ENCODE measurements around the gene EIF4E2. TPM values are rescaled to one million over a fixed set of nuclear protein-coding genes. Genes with fewer than 3 reads are reported as not detected.
A peak's percentile ranks its signal among the peaks of the same experiment; 100 is the strongest.

The EIF4E2 gene
- total RNA-seq, 1 experiment from 2014 or later, result 97.8 TPM

DNA sequence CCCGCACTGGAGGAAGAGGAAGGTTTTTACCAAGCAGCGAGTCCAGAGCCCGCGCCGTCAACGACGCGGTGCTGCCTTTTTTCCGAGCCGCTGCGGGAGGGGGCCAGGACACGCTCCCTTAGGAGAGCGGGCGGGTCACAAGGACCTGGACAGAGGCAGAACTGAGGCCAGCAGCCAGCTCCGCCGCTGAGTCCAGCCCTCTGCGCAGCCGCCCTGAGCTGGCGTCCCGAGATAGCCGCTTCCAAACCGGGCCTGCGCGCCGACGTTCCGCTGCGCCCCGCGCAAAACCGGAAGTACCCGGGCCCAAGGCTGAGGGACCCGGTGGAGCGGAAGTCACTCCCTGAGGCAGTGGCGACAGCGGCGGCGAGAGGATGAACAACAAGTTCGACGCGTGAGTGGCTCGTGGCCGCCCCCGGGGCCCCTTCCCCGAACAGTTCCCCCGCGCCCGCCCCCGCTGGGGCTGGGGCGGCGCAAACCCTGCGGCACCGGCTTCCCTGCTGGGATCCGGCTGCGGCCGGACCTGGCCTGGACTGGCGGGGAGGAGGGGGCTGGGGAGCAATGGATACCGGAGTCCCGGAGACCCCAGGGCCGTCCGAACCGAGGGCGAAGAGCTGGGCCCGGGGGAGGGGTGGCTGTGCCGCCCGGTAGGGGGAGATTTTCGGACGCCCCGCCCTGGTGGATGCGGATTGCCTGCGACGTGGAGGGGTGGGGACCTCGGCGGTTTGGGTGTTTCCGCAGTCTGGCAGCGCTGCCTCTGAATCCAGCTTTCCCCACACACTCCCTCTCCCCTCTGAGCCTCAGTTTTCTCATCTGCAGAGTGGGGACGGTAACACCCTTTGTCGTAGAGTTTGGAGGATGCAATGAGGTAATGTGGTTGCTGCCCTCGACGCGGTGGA lies at the start of gene EIF4E2, which contains the start of gene TIGD1 (continued):
- TF ChIP-seq, protein P1, sequence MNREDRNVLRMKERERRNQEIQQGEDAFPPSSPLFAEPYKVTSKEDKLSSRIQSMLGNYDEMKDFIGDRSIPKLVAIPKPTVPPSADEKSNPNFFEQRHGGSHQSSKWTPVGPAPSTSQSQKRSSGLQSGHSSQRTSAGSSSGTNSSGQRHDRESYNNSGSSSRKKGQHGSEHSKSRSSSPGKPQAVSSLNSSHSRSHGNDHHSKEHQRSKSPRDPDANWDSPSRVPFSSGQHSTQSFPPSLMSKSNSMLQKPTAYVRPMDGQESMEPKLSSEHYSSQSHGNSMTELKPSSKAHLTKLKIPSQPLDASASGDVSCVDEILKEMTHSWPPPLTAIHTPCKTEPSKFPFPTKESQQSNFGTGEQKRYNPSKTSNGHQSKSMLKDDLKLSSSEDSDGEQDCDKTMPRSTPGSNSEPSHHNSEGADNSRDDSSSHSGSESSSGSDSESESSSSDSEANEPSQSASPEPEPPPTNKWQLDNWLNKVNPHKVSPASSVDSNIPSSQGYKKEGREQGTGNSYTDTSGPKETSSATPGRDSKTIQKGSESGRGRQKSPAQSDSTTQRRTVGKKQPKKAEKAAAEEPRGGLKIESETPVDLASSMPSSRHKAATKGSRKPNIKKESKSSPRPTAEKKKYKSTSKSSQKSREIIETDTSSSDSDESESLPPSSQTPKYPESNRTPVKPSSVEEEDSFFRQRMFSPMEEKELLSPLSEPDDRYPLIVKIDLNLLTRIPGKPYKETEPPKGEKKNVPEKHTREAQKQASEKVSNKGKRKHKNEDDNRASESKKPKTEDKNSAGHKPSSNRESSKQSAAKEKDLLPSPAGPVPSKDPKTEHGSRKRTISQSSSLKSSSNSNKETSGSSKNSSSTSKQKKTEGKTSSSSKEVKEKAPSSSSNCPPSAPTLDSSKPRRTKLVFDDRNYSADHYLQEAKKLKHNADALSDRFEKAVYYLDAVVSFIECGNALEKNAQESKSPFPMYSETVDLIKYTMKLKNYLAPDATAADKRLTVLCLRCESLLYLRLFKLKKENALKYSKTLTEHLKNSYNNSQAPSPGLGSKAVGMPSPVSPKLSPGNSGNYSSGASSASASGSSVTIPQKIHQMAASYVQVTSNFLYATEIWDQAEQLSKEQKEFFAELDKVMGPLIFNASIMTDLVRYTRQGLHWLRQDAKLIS (CRISPR knock-in tag; IDR thresholded peaks at IDR 0.05; ENCODE audit: borderline replicate concordance), result no peak; the same call in 1 of the 2 replicates
- 0 out of 2 replicates have a peak, but pooled peaks have one; percentile 5 for TF ChIP-seq ZNF219 (CRISPR knock-in tag; IDR thresholded peaks at IDR 0.05; ENCODE audit: borderline replicate concordance)
- peak; percentile 46; the same call in 1 of the 2 replicates for TF ChIP-seq ATF1 (CRISPR knock-in tag; IDR thresholded peaks at IDR 0.05)
- peak; percentile 94 for TF ChIP-seq ETV6 (CRISPR knock-in tag; IDR thresholded peaks at IDR 0.05)
- no peak for TF ChIP-seq ZNF396 (CRISPR knock-in tag; IDR thresholded peaks at IDR 0.05; ENCODE audit: borderline replicate concordance)
- TF ChIP-seq NFYB (CRISPR knock-in tag; conservative IDR thresholded peaks at IDR 0.05; ENCODE audit: low read depth), result peak; percentile 49; the same call in 1 of the 2 replicates
- peak; percentile 74; the same call in 1 of the 2 replicates for TF ChIP-seq ZNF138 (CRISPR knock-in tag; conservative IDR thresholded peaks at IDR 0.05)
- TF ChIP-seq, protein P2, sequence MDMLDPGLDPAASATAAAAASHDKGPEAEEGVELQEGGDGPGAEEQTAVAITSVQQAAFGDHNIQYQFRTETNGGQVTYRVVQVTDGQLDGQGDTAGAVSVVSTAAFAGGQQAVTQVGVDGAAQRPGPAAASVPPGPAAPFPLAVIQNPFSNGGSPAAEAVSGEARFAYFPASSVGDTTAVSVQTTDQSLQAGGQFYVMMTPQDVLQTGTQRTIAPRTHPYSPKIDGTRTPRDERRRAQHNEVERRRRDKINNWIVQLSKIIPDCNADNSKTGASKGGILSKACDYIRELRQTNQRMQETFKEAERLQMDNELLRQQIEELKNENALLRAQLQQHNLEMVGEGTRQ (CRISPR knock-in tag; IDR thresholded peaks at IDR 0.05), result peak; percentile 51; the same call in 1 of the 2 replicates
- TF ChIP-seq, protein P3, sequence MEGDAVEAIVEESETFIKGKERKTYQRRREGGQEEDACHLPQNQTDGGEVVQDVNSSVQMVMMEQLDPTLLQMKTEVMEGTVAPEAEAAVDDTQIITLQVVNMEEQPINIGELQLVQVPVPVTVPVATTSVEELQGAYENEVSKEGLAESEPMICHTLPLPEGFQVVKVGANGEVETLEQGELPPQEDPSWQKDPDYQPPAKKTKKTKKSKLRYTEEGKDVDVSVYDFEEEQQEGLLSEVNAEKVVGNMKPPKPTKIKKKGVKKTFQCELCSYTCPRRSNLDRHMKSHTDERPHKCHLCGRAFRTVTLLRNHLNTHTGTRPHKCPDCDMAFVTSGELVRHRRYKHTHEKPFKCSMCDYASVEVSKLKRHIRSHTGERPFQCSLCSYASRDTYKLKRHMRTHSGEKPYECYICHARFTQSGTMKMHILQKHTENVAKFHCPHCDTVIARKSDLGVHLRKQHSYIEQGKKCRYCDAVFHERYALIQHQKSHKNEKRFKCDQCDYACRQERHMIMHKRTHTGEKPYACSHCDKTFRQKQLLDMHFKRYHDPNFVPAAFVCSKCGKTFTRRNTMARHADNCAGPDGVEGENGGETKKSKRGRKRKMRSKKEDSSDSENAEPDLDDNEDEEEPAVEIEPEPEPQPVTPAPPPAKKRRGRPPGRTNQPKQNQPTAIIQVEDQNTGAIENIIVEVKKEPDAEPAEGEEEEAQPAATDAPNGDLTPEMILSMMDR (IDR thresholded peaks at IDR 0.05), result no peak
- TF ChIP-seq SOX15 (CRISPR knock-in tag; IDR thresholded peaks at IDR 0.05), result no peak
- no peak for TF ChIP-seq ZNF121 (CRISPR knock-in tag; IDR thresholded peaks at IDR 0.05)
- TF ChIP-seq, protein P4, sequence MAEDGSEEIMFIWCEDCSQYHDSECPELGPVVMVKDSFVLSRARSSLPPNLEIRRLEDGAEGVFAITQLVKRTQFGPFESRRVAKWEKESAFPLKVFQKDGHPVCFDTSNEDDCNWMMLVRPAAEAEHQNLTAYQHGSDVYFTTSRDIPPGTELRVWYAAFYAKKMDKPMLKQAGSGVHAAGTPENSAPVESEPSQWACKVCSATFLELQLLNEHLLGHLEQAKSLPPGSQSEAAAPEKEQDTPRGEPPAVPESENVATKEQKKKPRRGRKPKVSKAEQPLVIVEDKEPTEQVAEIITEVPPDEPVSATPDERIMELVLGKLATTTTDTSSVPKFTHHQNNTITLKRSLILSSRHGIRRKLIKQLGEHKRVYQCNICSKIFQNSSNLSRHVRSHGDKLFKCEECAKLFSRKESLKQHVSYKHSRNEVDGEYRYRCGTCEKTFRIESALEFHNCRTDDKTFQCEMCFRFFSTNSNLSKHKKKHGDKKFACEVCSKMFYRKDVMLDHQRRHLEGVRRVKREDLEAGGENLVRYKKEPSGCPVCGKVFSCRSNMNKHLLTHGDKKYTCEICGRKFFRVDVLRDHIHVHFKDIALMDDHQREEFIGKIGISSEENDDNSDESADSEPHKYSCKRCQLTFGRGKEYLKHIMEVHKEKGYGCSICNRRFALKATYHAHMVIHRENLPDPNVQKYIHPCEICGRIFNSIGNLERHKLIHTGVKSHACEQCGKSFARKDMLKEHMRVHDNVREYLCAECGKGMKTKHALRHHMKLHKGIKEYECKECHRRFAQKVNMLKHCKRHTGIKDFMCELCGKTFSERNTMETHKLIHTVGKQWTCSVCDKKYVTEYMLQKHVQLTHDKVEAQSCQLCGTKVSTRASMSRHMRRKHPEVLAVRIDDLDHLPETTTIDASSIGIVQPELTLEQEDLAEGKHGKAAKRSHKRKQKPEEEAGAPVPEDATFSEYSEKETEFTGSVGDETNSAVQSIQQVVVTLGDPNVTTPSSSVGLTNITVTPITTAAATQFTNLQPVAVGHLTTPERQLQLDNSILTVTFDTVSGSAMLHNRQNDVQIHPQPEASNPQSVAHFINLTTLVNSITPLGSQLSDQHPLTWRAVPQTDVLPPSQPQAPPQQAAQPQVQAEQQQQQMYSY (CRISPR knock-in tag; IDR thresholded peaks at IDR 0.05), result no peak
- peak; percentile 85 for TF ChIP-seq JUN (CRISPR knock-in tag; IDR thresholded peaks at IDR 0.05)
- TF ChIP-seq, protein P5, sequence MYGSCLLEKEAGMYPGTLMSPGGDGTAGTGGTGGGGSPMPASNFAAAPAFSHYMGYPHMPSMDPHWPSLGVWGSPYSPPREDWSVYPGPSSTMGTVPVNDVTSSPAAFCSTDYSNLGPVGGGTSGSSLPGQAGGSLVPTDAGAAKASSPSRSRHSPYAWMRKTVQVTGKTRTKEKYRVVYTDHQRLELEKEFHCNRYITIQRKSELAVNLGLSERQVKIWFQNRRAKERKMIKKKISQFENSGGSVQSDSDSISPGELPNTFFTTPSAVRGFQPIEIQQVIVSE (CRISPR knock-in tag; IDR thresholded peaks at IDR 0.05; ENCODE audit: borderline replicate concordance), result no peak
- TF ChIP-seq, protein P6, sequence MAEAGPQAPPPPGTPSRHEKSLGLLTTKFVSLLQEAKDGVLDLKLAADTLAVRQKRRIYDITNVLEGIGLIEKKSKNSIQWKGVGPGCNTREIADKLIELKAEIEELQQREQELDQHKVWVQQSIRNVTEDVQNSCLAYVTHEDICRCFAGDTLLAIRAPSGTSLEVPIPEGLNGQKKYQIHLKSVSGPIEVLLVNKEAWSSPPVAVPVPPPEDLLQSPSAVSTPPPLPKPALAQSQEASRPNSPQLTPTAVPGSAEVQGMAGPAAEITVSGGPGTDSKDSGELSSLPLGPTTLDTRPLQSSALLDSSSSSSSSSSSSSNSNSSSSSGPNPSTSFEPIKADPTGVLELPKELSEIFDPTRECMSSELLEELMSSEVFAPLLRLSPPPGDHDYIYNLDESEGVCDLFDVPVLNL (CRISPR knock-in tag; IDR thresholded peaks at IDR 0.05; ENCODE audit: borderline replicate concordance, low read depth), result peak; percentile 16; the same call in 1 of the 2 replicates
- TF ChIP-seq, protein P7, sequence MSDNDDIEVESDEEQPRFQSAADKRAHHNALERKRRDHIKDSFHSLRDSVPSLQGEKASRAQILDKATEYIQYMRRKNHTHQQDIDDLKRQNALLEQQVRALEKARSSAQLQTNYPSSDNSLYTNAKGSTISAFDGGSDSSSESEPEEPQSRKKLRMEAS (CRISPR knock-in tag; IDR thresholded peaks at IDR 0.05), result peak; percentile 94

Data from WTC11 (cell line).